ENCODE results near the gene GRIA1. TPM values are rescaled to one million over a fixed set of nuclear protein-coding genes. Genes with fewer than 3 reads are reported as not detected.

Gene GRIA1
- total RNA-seq, 1 experiment from 2014 or later: not detected

GRCh38 chr5:153704110-153704509 is 213.6 kb downstream of the GRIA1 start:
- intact Hi-C loops (cut with micrococcal nuclease; ENCODE audit: unreplicated experiment) (no loop called here), in situ Hi-C loops (cut with HindIII; ENCODE audit: low pct_unique_long_range_greater_than_20kb, low sequenced_read_pairs) (no loop called here)
- Histone ChIP-seq H3K4me3 (ENCODE audit: low read depth in 2 of 2, low read length in 2 of 2) (no peak overlapping the region), H3K27me3 (ENCODE audit: control insufficient read depth, insufficient read depth, low read length) (no peaks in the 10 kb centered on the region), H3K4me1 (ENCODE audit: control insufficient read depth, insufficient read depth, low read length) (no peaks in the 10 kb centered on the region), H3K36me3 (ENCODE audit: control insufficient read depth, insufficient read depth, low read length) (no peaks in the 10 kb centered on the region), H3K27ac (ENCODE audit: low read length) (no peak overlapping the region), H3K9me3 (ENCODE audit: control insufficient read depth, insufficient read depth, low read depth, low read length) (no peaks in the 10 kb centered on the region)
- TF ChIP-seq SIN3A (IDR thresholded peaks at IDR 0.05; ENCODE audit: borderline replicate concordance, insufficient read depth, low read depth, low read length): no peak
- TF ChIP-seq POLR2AphosphoS5 (IDR thresholded peaks at IDR 0.05; ENCODE audit: low read depth, low read length): no peak
- ChIA-PET CTCF (no interaction called here), POLR2A (no interaction called here)
- ATAC-seq (no peak), DNase-seq (ENCODE audit: low read depth, low spot score) (no peak)
- no TSS peak for BruUV-seq (replicated peaks)

- no peak for TF ChIP-seq REST (IDR thresholded peaks at IDR 0.05; ENCODE audit: insufficient read depth in 1 of 2, low read depth in 2 of 2, low read length in 1 of 2)
- no peak for TF ChIP-seq TCF7L2 (IDR thresholded peaks at IDR 0.05; ENCODE audit: low read depth, low read length)
- TF ChIP-seq SIN3A (IDR thresholded peaks at IDR 0.05; ENCODE audit: borderline replicate concordance, insufficient read depth, low read depth, low read length): no peak
- no peak for TF ChIP-seq POLR2AphosphoS5 (IDR thresholded peaks at IDR 0.05; ENCODE audit: low read depth, low read length)
- no peak for TF ChIP-seq CTCF (IDR thresholded peaks at IDR 0.05)
- intact Hi-C loops (cut with micrococcal nuclease; ENCODE audit: unreplicated experiment) (no loop called here), in situ Hi-C loops (cut with HindIII; ENCODE audit: low pct_unique_long_range_greater_than_20kb, low sequenced_read_pairs) (no loop called here)
- Histone ChIP-seq H3K9me3 (ENCODE audit: control insufficient read depth, insufficient read depth, low read depth, low read length) (no peaks in the 10 kb centered on the region), H3K4me3 (ENCODE audit: low read depth in 2 of 2, low read length in 2 of 2) (no peak overlapping the region), H3K36me3 (ENCODE audit: control insufficient read depth, insufficient read depth, low read length) (no peaks in the 10 kb centered on the region), H3K27ac (ENCODE audit: low read length) (no peak overlapping the region), H3K27me3 (ENCODE audit: control insufficient read depth, insufficient read depth, low read length) (no peaks in the 10 kb centered on the region), H3K4me1 (ENCODE audit: control insufficient read depth, insufficient read depth, low read length) (no peaks in the 10 kb centered on the region)
- BruUV-seq (replicated peaks): no TSS peak
- CTCF ChIA-PET: no interaction called here
- DNase-seq (ENCODE audit: low read depth, low spot score): no peak
- POLR2A ChIA-PET: no interaction called here
- ATAC-seq: no peak
Observed at GRCh38 chr5:153707626-153708025, 217.2 kb downstream of the GRIA1 start.

- no peak for ATAC-seq
- no peak for DNase-seq (ENCODE audit: low read depth, low spot score)
- H3K27me3 ChIP-seq (ENCODE audit: control insufficient read depth, insufficient read depth, low read length): no peaks in the 10 kb centered on the region
- intact Hi-C loops (cut with micrococcal nuclease; ENCODE audit: unreplicated experiment) (no loop called here), in situ Hi-C loops (cut with HindIII; ENCODE audit: low pct_unique_long_range_greater_than_20kb, low sequenced_read_pairs) (no loop called here)
- ChIA-PET CTCF (no interaction called here), POLR2A (no interaction called here)
- no peaks in the 10 kb centered on the region for H3K4me1 ChIP-seq (ENCODE audit: control insufficient read depth, insufficient read depth, low read length)
- no peak for TF ChIP-seq TCF7L2 (IDR thresholded peaks at IDR 0.05; ENCODE audit: low read depth, low read length)
- no peak for TF ChIP-seq CTCF (IDR thresholded peaks at IDR 0.05)
- no peak for TF ChIP-seq POLR2AphosphoS5 (IDR thresholded peaks at IDR 0.05; ENCODE audit: low read depth, low read length)
- no peak for TF ChIP-seq REST (IDR thresholded peaks at IDR 0.05; ENCODE audit: insufficient read depth in 1 of 2, low read depth in 2 of 2, low read length in 1 of 2)
- TF ChIP-seq SIN3A (IDR thresholded peaks at IDR 0.05; ENCODE audit: borderline replicate concordance, insufficient read depth, low read depth, low read length): no peak
- no peak overlapping the region for H3K27ac ChIP-seq (ENCODE audit: low read length)
- no TSS peak for BruUV-seq (replicated peaks)
- H3K36me3 ChIP-seq (ENCODE audit: control insufficient read depth, insufficient read depth, low read length): no peaks in the 10 kb centered on the region
- H3K4me3 ChIP-seq (ENCODE audit: low read depth in 2 of 2, low read length in 2 of 2): no peak overlapping the region
- no peaks in the 10 kb centered on the region for H3K9me3 ChIP-seq (ENCODE audit: control insufficient read depth, insufficient read depth, low read depth, low read length)
Observed at GRCh38 chr5:153711755-153712154, 221.3 kb downstream of the GRIA1 start.
